ENCODE results near the gene FSTL5.
"Not testable (repeated sequence)": the region's sequence is repeated elsewhere in the genome, so short reads cannot be mapped to it uniquely, and the experiment has no call there.

The FSTL5 gene

GRCh38 chr4:162163892-162164759 is at the start of gene FSTL5:
TSS of gene FSTL5 (minus strand) at chr4:162164000. CDS start at chr4:162111396, 52,604 bp downstream.
- no peak for FAIRE-seq

GRCh38 chr4:162209706-162210105 is 45.9 kb upstream of the FSTL5 start:
- FAIRE-seq = no peak

GRCh38 chr4:162203478-162203877 is 39.7 kb upstream of the FSTL5 start:
- not testable (repeated sequence) for FAIRE-seq

GRCh38 chr4:162201673-162202072 is 37.9 kb upstream of the FSTL5 start:
- no peak for FAIRE-seq

GRCh38 chr4:162170509-162170908 is 6.7 kb upstream of the FSTL5 start:
- no peak for FAIRE-seq

GRCh38 chr4:162164906-162165510 is 1.2 kb upstream of the FSTL5 start:
- FAIRE-seq = no peak

- no peak for FAIRE-seq
Observed at GRCh38 chr4:162162672-162163071, 1.1 kb downstream of the FSTL5 start.

GRCh38 chr4:162157241-162157640 is 6.6 kb downstream of the FSTL5 start:
- FAIRE-seq = no peak

- FAIRE-seq = no peak
Observed at GRCh38 chr4:162154862-162155540, 8.8 kb downstream of the FSTL5 start.

- no peak for FAIRE-seq
Observed at GRCh38 chr4:162151850-162152249, 11.9 kb downstream of the FSTL5 start.

- no peak for FAIRE-seq
Observed at GRCh38 chr4:162151386-162151785, 12.4 kb downstream of the FSTL5 start.

GRCh38 chr4:162149644-162150043 is 14.2 kb downstream of the FSTL5 start:
- FAIRE-seq = no peak

GRCh38 chr4:162140051-162140683 is 23.6 kb downstream of the FSTL5 start:
- no peak for FAIRE-seq

GRCh38 chr4:162139412-162139811 is 24.4 kb downstream of the FSTL5 start:
- FAIRE-seq = no peak

- FAIRE-seq = no peak
Observed at GRCh38 chr4:162131256-162131655, 32.5 kb downstream of the FSTL5 start.

- no peak for FAIRE-seq
Observed at GRCh38 chr4:162126729-162127128, 37.1 kb downstream of the FSTL5 start.

- no peak for FAIRE-seq
Observed at GRCh38 chr4:162117051-162117450, 46.7 kb downstream of the FSTL5 start.

- no peak for FAIRE-seq
Observed at GRCh38 chr4:162116095-162116779, 47.6 kb downstream of the FSTL5 start.

GRCh38 chr4:162115333-162115732 is 48.5 kb downstream of the FSTL5 start:
- FAIRE-seq = no peak

- no peak for FAIRE-seq
Observed at GRCh38 chr4:162111078-162111477, 52.7 kb downstream of the FSTL5 start.

GRCh38 chr4:162104459-162105124 is 59.2 kb downstream of the FSTL5 start:
- FAIRE-seq = no peak

GRCh38 chr4:162103908-162104307 is 59.9 kb downstream of the FSTL5 start:
- FAIRE-seq = not testable (repeated sequence)
